Stimulated activated effector memory CD8-positive, alpha-beta T cell treated with anti-CD3 and anti-CD28 coated beads, Interleukin-12 subunit alpha, Interleukin-12 subunit beta, amount 100 ng/mL, for 72 hours (primary cell): ENCODE measurements around the gene DNMT3B.
"Not testable (repeated sequence)": the region's sequence is repeated elsewhere in the genome, so short reads cannot be mapped to it uniquely, and the experiment has no call there.

Experiments used
- ATAC-seq: fragments of 150-1000 bp; cut with Tn5 transposase; 2 replicates; pipeline ENCODE4 v1.10.0; 2021
- DNase-seq, 2 donors: peaks; one replicate each; pipeline ENCODE4 v3.0.0; 2021 to 2022; ENCODE audit warnings: low spot score in 2 of 2
- H3K27ac Mint-ChIP-seq: one replicate; pipeline ENCODE4 v1.8.0; 2022; ENCODE audit warnings: mild to moderate bottlenecking, mixed read lengths
- H3K36me3 Mint-ChIP-seq: one replicate; pipeline ENCODE4 v1.8.0; 2022; ENCODE audit warnings: mild to moderate bottlenecking, mixed read lengths
- H3K4me1 Mint-ChIP-seq: one replicate; pipeline ENCODE4 v1.8.0; 2022; ENCODE audit warnings: mixed read lengths
- H3K4me3 Mint-ChIP-seq: one replicate; pipeline ENCODE4 v1.8.0; 2022; ENCODE audit warnings: mild to moderate bottlenecking, mixed read lengths
- H3K9me3 Mint-ChIP-seq: one replicate; pipeline ENCODE4 v1.8.0; 2022; ENCODE audit warnings: mixed read lengths

Gene DNMT3B

GRCh38 chr20:32796981-32797451 lies 34.8 kb downstream of the DNMT3B start:
- no peaks in the 10 kb centered on the region for H3K9me3 Mint-ChIP-seq
- ATAC-seq (peak; percentile 16), DNase-seq (no peak)
- H3K27ac Mint-ChIP-seq: peak overlapping the region; percentile 65
- no peak overlapping the region for H3K4me3 Mint-ChIP-seq
- H3K4me1 Mint-ChIP-seq: peaks cover 18% of the 10 kb centered on the region
- H3K36me3 Mint-ChIP-seq: no peaks in the 10 kb centered on the region

DNA sequence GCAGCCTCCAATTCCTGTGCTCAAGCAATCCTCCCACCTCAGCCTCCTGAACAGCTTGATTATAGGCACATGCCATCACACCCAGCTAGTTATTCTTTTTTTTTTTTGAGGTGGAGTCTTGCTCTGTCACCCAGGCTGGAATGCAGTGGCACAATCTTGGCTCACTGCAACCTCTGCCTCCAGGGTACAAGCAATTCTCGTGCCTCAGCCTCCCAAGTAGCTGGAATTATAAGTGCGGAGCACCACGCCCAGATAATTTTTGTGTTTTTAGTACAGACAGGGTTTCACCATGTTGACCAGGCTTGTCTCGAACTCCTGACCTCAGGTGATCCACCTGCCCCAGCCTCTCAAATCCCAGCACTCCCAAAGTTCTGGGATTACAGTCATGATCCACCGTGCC lies 35.4 kb downstream of the DNMT3B start:
- ATAC-seq, H3K27ac Mint-ChIP-seq, H3K4me3 Mint-ChIP-seq, DNase-seq, H3K9me3 Mint-ChIP-seq, H3K36me3 Mint-ChIP-seq: not testable (repeated sequence)
- peaks cover 18% of the 10 kb centered on the region for H3K4me1 Mint-ChIP-seq

DNA sequence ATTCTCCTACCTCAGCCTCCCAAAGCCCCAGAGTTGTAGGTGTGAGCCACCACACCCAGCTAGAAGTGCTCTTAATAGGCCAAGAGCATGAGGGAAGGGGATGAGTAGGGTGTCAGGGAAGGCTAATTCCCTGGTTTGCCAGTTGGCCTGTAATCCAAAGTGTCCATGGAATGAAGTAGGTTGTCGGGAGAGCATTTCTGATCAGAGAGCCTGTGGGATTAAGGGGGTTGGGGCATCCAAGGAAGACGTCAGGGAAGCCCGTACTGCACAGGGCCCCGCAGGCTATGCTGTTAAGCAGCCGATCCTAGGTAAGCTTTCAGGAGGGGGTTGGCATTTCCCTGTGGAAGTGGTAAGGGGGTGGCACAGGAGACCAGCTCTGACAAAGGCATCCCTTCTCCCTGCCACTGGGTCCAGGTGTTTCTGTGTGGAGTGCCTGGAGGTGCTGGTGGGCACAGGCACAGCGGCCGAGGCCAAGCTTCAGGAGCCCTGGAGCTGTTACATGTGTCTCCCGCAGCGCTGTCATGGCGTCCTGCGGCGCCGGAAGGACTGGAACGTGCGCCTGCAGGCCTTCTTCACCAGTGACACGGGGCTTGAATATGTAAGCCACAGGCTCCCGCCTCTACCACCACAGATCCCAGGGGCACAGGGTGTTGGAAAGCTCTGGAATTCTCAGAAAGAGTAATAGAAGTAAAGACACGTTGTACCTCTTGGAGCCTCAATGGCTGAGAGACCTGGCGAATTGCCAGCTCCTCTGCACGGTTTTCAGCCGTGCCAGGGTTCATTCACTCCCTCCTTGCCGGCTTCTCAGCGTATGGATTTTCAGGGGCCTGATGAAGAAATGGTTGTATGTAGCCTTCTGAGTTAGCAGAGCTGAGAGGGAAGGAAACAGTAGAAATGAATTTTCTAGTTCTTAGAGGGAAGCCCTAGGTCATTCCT lies 36.1 kb downstream of the DNMT3B start:
- no peak overlapping the region for H3K4me3 Mint-ChIP-seq
- H3K9me3 Mint-ChIP-seq: no peaks in the 10 kb centered on the region
- peaks cover 14% of the 10 kb centered on the region for H3K4me1 Mint-ChIP-seq
- DNase-seq (no peak), ATAC-seq (no peak)
- no peak overlapping the region for H3K27ac Mint-ChIP-seq
- H3K36me3 Mint-ChIP-seq: no peaks in the 10 kb centered on the region

- H3K36me3 Mint-ChIP-seq: no peaks in the 10 kb centered on the region
- ATAC-seq (no peak), DNase-seq (no peak)
- no peaks in the 10 kb centered on the region for H3K4me1 Mint-ChIP-seq
- no peak overlapping the region for H3K4me3 Mint-ChIP-seq
- no peak overlapping the region for H3K27ac Mint-ChIP-seq
- H3K9me3 Mint-ChIP-seq: no peaks in the 10 kb centered on the region
Measured at GRCh38 chr20:32803092-32803491, 40.9 kb downstream of the DNMT3B start.

DNA sequence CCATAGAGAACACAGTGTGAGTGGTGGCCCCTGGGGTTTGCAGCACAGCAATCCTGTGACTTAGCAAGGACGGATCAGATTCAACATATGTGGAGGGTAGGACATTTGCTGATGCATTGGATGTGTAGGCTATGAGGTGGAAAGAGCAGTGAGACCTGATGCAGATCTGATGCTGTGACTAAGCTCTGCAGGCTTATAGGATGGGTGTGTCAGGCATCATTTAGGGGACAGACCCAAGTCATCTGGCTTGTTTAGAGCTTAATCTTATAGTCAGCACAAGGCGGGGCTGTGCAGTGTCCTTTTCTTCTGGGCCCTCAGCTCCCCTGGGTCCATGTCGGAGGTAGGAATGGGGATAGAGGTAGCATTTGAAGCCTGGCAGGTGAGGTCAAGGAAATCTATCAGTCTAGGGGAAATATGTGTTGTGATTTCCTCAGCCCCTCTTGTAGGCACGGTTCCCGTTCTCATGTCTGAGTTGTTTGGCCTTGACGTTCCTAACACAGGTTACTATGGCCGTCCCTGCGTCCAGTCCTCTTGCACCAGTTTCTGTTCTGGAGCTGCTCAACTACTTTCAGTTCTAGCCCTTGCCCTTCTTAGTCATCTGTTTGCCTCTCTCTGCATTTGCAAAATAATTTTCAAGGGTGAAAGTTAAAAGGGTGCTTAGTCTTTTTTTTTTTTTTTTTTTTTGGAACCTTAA lies 42.0 kb downstream of the DNMT3B start:
- no peak for ATAC-seq
- no peaks in the 10 kb centered on the region for H3K36me3 Mint-ChIP-seq
- no peaks in the 10 kb centered on the region for H3K9me3 Mint-ChIP-seq
- H3K4me1 Mint-ChIP-seq: no peaks in the 10 kb centered on the region
- no peak for DNase-seq
- no peak overlapping the region for H3K27ac Mint-ChIP-seq
- no peak overlapping the region for H3K4me3 Mint-ChIP-seq

DNA sequence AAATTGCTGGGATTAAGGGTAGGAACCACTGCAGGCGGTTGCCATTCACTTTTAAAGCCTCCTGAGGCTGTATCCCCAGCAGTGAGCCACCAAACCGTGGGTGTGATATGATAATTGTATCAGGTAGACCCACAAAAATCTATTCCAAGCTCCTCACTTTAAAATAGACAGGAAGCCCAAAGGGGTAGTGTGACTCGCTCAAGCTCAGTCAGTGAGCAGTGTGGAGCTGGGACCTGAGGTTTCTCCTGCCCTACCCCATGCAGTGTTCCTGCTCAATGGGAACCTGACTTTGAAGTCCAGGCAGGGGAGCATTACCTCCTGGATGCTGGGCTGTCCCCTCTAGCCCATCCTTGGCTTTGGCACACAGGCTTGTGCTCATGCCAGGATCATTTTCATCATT lies 42.6 kb downstream of the DNMT3B start:
- DNase-seq (no peak), ATAC-seq (no peak)
- no peak overlapping the region for H3K27ac Mint-ChIP-seq
- no peaks in the 10 kb centered on the region for H3K36me3 Mint-ChIP-seq
- no peaks in the 10 kb centered on the region for H3K4me1 Mint-ChIP-seq
- no peak overlapping the region for H3K4me3 Mint-ChIP-seq
- no peaks in the 10 kb centered on the region for H3K9me3 Mint-ChIP-seq

GRCh38 chr20:32805721-32806120 lies 43.5 kb downstream of the DNMT3B start:
- Mint-ChIP-seq H3K27ac (no peak overlapping the region), H3K36me3 (no peaks in the 10 kb centered on the region), H3K4me3 (no peak overlapping the region)

GRCh38 chr20:32806356-32806755 lies 44.2 kb downstream of the DNMT3B start:
- no peaks in the 10 kb centered on the region for H3K9me3 Mint-ChIP-seq
- ATAC-seq (no peak), DNase-seq (no peak)
- H3K36me3 Mint-ChIP-seq: no peaks in the 10 kb centered on the region
- H3K4me1 Mint-ChIP-seq: no peaks in the 10 kb centered on the region
- H3K27ac Mint-ChIP-seq: no peak overlapping the region
- no peak overlapping the region for H3K4me3 Mint-ChIP-seq

More at GRCh38 chr20:32805721-32806120, 43.5 kb downstream of the DNMT3B start:
- DNase-seq: no peak
- no peak for ATAC-seq
- Mint-ChIP-seq H3K9me3 (no peaks in the 10 kb centered on the region), H3K4me1 (no peaks in the 10 kb centered on the region)

DNA sequence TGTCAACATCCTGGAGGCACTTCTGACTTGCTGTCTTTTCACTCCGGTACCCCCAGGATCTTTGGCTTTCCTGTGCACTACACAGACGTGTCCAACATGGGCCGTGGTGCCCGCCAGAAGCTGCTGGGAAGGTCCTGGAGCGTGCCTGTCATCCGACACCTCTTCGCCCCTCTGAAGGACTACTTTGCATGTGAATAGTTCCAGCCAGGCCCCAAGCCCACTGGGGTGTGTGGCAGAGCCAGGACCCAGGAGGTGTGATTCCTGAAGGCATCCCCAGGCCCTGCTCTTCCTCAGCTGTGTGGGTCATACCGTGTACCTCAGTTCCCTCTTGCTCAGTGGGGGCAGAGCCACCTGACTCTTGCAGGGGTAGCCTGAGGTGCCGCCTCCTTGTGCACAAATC lies 45.5 kb downstream of the DNMT3B start:
- H3K9me3 Mint-ChIP-seq: no peaks in the 10 kb centered on the region
- no peaks in the 10 kb centered on the region for H3K4me1 Mint-ChIP-seq
- no peak overlapping the region for H3K27ac Mint-ChIP-seq
- no peak overlapping the region for H3K4me3 Mint-ChIP-seq
- ATAC-seq: no peak
- DNase-seq: no peak
- H3K36me3 Mint-ChIP-seq: no peaks in the 10 kb centered on the region

GRCh38 chr20:32808438-32808837 lies 46.3 kb downstream of the DNMT3B start:
- no peak for DNase-seq
- no peak overlapping the region for H3K27ac Mint-ChIP-seq
- no peak overlapping the region for H3K4me3 Mint-ChIP-seq
- no peaks in the 10 kb centered on the region for H3K36me3 Mint-ChIP-seq
- H3K4me1 Mint-ChIP-seq: no peaks in the 10 kb centered on the region
- H3K9me3 Mint-ChIP-seq: no peaks in the 10 kb centered on the region
- no peak for ATAC-seq

DNA sequence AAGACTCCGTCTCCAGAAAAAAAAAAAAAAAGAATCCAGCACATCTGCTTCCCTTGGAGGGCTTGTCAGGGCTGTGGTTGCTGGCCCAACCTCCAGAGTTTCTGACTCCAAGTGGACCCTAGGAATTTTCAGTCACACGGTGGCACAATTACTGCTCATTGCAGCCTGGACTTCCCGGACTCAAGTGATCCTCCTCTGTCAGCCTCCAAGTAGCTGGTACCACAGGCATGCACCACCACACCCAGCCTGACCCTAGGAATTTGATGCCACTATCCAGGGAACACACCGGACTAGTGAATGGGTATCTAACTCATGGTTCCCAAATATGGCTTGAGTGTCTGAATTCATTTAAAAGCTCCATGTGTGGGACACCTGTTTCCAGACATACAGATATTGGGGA lies 47.7 kb downstream of the DNMT3B start:
- Mint-ChIP-seq H3K4me1 (no peaks in the 10 kb centered on the region), H3K4me3 (no peak overlapping the region), H3K9me3 (no peaks in the 10 kb centered on the region), H3K36me3 (no peaks in the 10 kb centered on the region), H3K27ac (no peak overlapping the region)
- ATAC-seq (no peak), DNase-seq (no peak)

DNA sequence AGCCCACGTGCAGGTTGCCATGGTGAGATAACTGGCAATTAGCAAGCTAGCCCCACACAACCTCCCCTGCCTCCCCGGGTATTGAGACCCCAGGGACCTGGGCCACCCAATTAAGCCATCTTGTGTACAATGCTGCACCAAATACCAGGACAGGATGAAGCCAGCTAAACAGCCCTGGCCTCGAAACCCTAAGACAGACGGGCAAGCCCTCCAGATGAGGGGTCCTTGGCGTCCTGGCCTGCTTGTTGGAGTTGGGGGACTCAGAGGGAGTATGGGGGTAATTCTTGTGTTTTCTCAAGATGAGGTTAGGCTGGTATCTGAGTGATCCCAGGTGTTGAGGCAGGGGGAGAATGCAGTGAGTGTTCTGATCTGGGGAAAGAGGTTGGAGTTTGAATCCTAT lies 48.8 kb downstream of the DNMT3B start:
- H3K4me1 Mint-ChIP-seq: no peaks in the 10 kb centered on the region
- no peaks in the 10 kb centered on the region for H3K36me3 Mint-ChIP-seq
- H3K4me3 Mint-ChIP-seq: no peak overlapping the region
- ATAC-seq (no peak), DNase-seq (no peak)
- no peaks in the 10 kb centered on the region for H3K9me3 Mint-ChIP-seq
- no peak overlapping the region for H3K27ac Mint-ChIP-seq

GRCh38 chr20:32811886-32812285 lies 49.7 kb downstream of the DNMT3B start:
- Mint-ChIP-seq H3K9me3 (no peaks in the 10 kb centered on the region), H3K4me3 (no peak overlapping the region), H3K4me1 (no peaks in the 10 kb centered on the region), H3K27ac (no peak overlapping the region), H3K36me3 (no peaks in the 10 kb centered on the region)
- no peak for DNase-seq
- no peak for ATAC-seq

DNA sequence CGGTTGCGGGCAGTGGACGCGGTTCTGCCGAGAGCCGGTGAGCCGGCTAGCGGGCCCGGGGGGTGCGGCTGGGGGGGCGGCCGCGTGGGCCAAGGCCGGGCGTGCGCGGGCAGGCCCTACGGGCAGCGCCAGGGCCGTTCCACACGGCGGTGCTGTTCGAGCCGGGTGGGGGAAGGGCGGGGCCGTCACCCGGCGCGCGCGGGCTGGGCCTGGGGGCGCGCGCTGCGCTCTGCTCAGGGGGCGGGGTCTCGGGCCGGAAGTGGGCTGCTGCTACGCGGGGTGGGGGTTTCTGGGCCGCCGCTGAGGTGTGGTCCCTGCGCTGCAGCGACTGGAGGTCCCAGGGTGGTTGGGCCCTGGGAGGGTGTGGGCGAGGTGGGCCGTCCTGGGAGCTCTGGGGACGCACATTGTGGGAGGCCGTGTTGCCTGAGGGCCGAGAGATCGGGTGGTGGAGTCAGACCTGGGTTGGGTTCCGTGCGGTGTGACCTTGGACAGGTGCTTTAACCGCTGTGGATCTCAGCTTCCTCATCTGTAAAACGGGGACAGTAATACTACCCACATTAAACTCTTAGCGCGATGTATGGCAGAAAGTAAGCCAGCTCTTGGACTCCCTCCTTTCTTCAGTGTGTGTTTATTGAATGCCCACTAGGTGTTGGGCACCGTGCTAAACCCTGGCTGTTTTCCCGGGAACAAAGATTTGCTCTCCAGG lies 58.0 kb downstream of the DNMT3B start:
- peak; percentile 84 for ATAC-seq

GRCh38 chr20:32820698-32821377 lies 58.7 kb downstream of the DNMT3B start:
- Mint-ChIP-seq H3K4me1 (peaks cover 41% of the 10 kb centered on the region), H3K36me3 (peaks cover 40% of the 10 kb centered on the region), H3K4me3 (peak overlapping the region; percentile 85), H3K9me3 (no peaks in the 10 kb centered on the region), H3K27ac (peak overlapping the region; percentile 92)
- DNase-seq: no peak
- no peak for ATAC-seq

More for the DNA sequence above, 58.0 kb downstream of the DNMT3B start:
- Mint-ChIP-seq H3K4me1 (peaks cover 41% of the 10 kb centered on the region), H3K9me3 (no peaks in the 10 kb centered on the region), H3K27ac (peak overlapping the region; percentile 92), H3K36me3 (peaks cover 33% of the 10 kb centered on the region), H3K4me3 (peak overlapping the region; percentile 85)
- DNase-seq: peak; percentile 72 to 92
